PC-3 (cell line): ENCODE measurements around the gene CCNB2. TPM values are rescaled to one million over a fixed set of nuclear protein-coding genes. Genes with fewer than 3 reads are reported as not detected.

Experiments used
- ATAC-seq: fragments of 200-7000 bp; cut with Tn5 transposase; 2 replicates; pipeline ENCODE4 v1.9.1; 2020; ENCODE audit warnings: mild to moderate bottlenecking, moderate library complexity
- BruUV-seq: library from RNA; stranded (reverse); fragments of 400-500 nt; replicated peaks from 2 replicates; lab custom pipeline; 2021; lab: Mats Ljungman, UMichigan
- CTCF ChIA-PET: fragments of 300-600 bp; sonication (Branson Sonifier 250); formaldehyde crosslinking; loops from one replicate; lab custom pipeline; 2022; ENCODE audit warnings: antibody characterized with exemption; lab: Charles Lee
- POLR2A ChIA-PET: fragments of 300-600 bp; sonication (Branson Sonifier 250); formaldehyde crosslinking; loops from one replicate; lab custom pipeline; 2022; ENCODE audit warnings: antibody characterized with exemption; ENCODE audit not compliant: unreplicated experiment; lab: Charles Lee
- DNase-seq: peaks from one replicate; pipeline ENCODE4 v3.0.0-alpha.2; 2015
- H2AFZ ChIP-seq: fragments of 300-600 bp; sonication (generic); 2 replicates; pipeline ENCODE4 v1.6.0; 2016; ENCODE audit warnings: antibody characterized with exemption, low read length
- H3F3A ChIP-seq: fragments of 300-600 bp; sonication (generic); one replicate; pipeline ENCODE4 v1.6.0; 2017; ENCODE audit warnings: antibody characterized with exemption, low read length, control low read depth, mild to moderate bottlenecking; ENCODE audit not compliant: unreplicated experiment
- H3K27ac ChIP-seq: fragments of 300-600 bp; sonication (generic); 2 replicates; pipeline ENCODE4 v1.5.1; 2016; ENCODE audit warnings: mild to moderate bottlenecking, low read length
- H3K27me3 ChIP-seq: fragments of 300-600 bp; sonication (generic); 2 replicates; pipeline ENCODE4 v1.6.1; 2016; ENCODE audit warnings: low read length, mixed read lengths
- H3K36me3 ChIP-seq: fragments of 300-600 bp; sonication (generic); 2 replicates; pipeline ENCODE4 v1.6.1; 2016; ENCODE audit warnings: low read depth, mixed run types, low read length, mixed read lengths
- H3K4me1 ChIP-seq: fragments of 300-600 bp; sonication (generic); 2 replicates; pipeline ENCODE4 v1.5.1; 2016; ENCODE audit warnings: low read length; ENCODE audit not compliant: insufficient read depth
- H3K4me2 ChIP-seq: fragments of 300-600 bp; sonication (generic); 2 replicates; pipeline ENCODE4 v1.6.0; 2016; ENCODE audit warnings: low read length
- H3K4me3 ChIP-seq: fragments of 300-600 bp; sonication (generic); 2 replicates; pipeline ENCODE4 v1.5.1; 2016; ENCODE audit warnings: mild to moderate bottlenecking, low read length, mixed read lengths
- H3K79me2 ChIP-seq: fragments of 300-600 bp; sonication (generic); 2 replicates; pipeline ENCODE4 v1.6.1; 2017; ENCODE audit warnings: low read length, mixed read lengths
- H3K9ac ChIP-seq: fragments of 300-600 bp; sonication (generic); 2 replicates; pipeline ENCODE4 v1.6.0; 2016; ENCODE audit warnings: mild to moderate bottlenecking, low read length
- H3K9me2 ChIP-seq: fragments of 300-600 bp; sonication (generic); replicated peaks from 2 replicates; pipeline ENCODE4 v1.6.1; 2016; ENCODE audit warnings: mixed run types, low read length, mixed read lengths
- H3K9me3 ChIP-seq: fragments of 300-600 bp; sonication (generic); 2 replicates; pipeline ENCODE4 v1.6.1; 2016; ENCODE audit warnings: low read length, mixed read lengths
- H4K20me1 ChIP-seq: fragments of 300-600 bp; sonication (generic); 2 replicates; pipeline ENCODE4 v1.6.1; 2016; ENCODE audit warnings: low read length, mixed read lengths
- EZH2 ChIP-seq: fragments of 300-600 bp; sonication (generic); IDR thresholded peaks from one replicate; pipeline ENCODE4 v1.6.1; 2017; ENCODE audit warnings: antibody characterized with exemption, mild to moderate bottlenecking, low read length; ENCODE audit not compliant: unreplicated experiment
- EZH2phosphoT487 ChIP-seq: fragments of 300-600 bp; sonication (generic); IDR thresholded peaks from 2 replicates; pipeline ENCODE4 v1.6.1; 2018; ENCODE audit warnings: mild to moderate bottlenecking, antibody characterized with exemption, low read length, borderline replicate concordance
- intact Hi-C: fragments of 100-400 bp; cut with micrococcal nuclease; formaldehyde crosslinking; loops from 2 replicates; pipeline ENCODE4 v1.9.0; 2023
- total RNA-seq: library from RNA; depleted of rRNA; stranded (reverse); fragments of >200 nt; gene quantifications from 2 replicates; pipeline ENCODE4 v1.2.3, GENCODE V29; 2014
- TF ChIP-seq, protein P1 (sequence below): fragments of 300-600 bp; sonication (generic); conservative IDR thresholded peaks from 2 replicates; pipeline ENCODE4 v1.5.1; 2017; ENCODE audit warnings: antibody characterized with exemption, low read depth, mild to moderate bottlenecking, low read length

The CCNB2 gene
- total RNA-seq, 1 experiment from 2014 or later: 61.7 TPM

- no peak for ATAC-seq
- POLR2A ChIA-PET: no interaction called here
- CTCF ChIA-PET: interaction anchor here (0.6 kb wide), 1 partner anchor 442 kb away, joined by 3 read pairs; no protein-coding TSS in a partner anchor
Observed at GRCh38 chr15:59060348-59060747, 44.6 kb upstream of the CCNB2 start.

GRCh38 chr15:59063042-59063441 lies 41.9 kb upstream of the CCNB2 start:
- Histone ChIP-seq H3K27me3 (no peaks in the 10 kb centered on the region), H2AFZ (no peak overlapping the region), H3K9ac (no peak overlapping the region), H3K79me2 (no peaks in the 10 kb centered on the region), H3K9me2 (no peaks in the 10 kb centered on the region), H4K20me1 (no peaks in the 10 kb centered on the region), H3K4me3 (no peak overlapping the region), H3F3A (no peaks in the 10 kb centered on the region), H3K4me2 (no peak overlapping the region), H3K4me1 (no peaks in the 10 kb centered on the region), H3K36me3 (peaks cover 18% of the 10 kb centered on the region), H3K9me3 (no peaks in the 10 kb centered on the region), H3K27ac (no peak overlapping the region)
- no peak for ATAC-seq
- TF ChIP-seq EZH2: no peak
- TF ChIP-seq, protein P1, sequence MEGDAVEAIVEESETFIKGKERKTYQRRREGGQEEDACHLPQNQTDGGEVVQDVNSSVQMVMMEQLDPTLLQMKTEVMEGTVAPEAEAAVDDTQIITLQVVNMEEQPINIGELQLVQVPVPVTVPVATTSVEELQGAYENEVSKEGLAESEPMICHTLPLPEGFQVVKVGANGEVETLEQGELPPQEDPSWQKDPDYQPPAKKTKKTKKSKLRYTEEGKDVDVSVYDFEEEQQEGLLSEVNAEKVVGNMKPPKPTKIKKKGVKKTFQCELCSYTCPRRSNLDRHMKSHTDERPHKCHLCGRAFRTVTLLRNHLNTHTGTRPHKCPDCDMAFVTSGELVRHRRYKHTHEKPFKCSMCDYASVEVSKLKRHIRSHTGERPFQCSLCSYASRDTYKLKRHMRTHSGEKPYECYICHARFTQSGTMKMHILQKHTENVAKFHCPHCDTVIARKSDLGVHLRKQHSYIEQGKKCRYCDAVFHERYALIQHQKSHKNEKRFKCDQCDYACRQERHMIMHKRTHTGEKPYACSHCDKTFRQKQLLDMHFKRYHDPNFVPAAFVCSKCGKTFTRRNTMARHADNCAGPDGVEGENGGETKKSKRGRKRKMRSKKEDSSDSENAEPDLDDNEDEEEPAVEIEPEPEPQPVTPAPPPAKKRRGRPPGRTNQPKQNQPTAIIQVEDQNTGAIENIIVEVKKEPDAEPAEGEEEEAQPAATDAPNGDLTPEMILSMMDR: no peak
- TF ChIP-seq EZH2phosphoT487: no peak
- POLR2A ChIA-PET: no interaction called here
- BruUV-seq: no TSS peak
- no peak for DNase-seq
- intact Hi-C loops: no loop called here
- CTCF ChIA-PET: no interaction called here

More at GRCh38 chr15:59060348-59060747, 44.6 kb upstream of the CCNB2 start:
- Histone ChIP-seq H2AFZ (no peak overlapping the region), H3K4me2 (no peak overlapping the region), H3F3A (no peaks in the 10 kb centered on the region), H3K9me2 (no peaks in the 10 kb centered on the region), H3K4me1 (no peaks in the 10 kb centered on the region), H4K20me1 (no peaks in the 10 kb centered on the region), H3K36me3 (peaks cover 22% of the 10 kb centered on the region), H3K27ac (no peak overlapping the region), H3K9me3 (no peaks in the 10 kb centered on the region), H3K27me3 (no peaks in the 10 kb centered on the region), H3K79me2 (no peaks in the 10 kb centered on the region), H3K9ac (no peak overlapping the region), H3K4me3 (no peak overlapping the region)
- BruUV-seq: no TSS peak
- DNase-seq: no peak
- no peak for TF ChIP-seq EZH2phosphoT487
- intact Hi-C loops: no loop called here

DNA sequence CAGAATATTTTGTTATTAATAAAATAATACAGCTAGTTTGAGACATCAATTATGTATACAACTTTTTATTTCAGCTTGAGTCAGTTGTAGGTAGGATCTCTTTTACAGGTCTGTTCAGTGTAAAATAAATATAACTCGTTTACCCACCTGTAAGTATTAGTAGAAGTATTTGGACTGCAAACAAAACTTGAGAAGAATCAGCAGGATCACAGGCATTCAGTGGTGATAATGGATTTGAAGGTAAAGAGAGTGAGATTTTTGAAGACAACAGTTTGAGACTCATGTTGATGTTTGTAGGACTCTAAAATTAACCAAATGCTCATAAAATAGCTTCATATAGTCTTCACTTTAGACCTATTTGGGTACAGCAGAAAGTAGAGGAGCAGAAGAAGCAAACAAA lies 35.5 kb upstream of the CCNB2 start:
- no peaks in the 10 kb centered on the region for H3K79me2 ChIP-seq
- H3K4me2 ChIP-seq: no peak overlapping the region
- BruUV-seq: no TSS peak
- ChIA-PET POLR2A (no interaction called here), CTCF (no interaction called here)
- no peaks in the 10 kb centered on the region for H3F3A ChIP-seq
- no peak overlapping the region for H3K27ac ChIP-seq
- no peaks in the 10 kb centered on the region for H3K4me1 ChIP-seq
- TF ChIP-seq EZH2phosphoT487: no peak
- TF ChIP-seq, protein P1: no peak
- TF ChIP-seq EZH2: no peak
- H3K9ac ChIP-seq: no peak overlapping the region
- no peaks in the 10 kb centered on the region for H4K20me1 ChIP-seq
- intact Hi-C loops: no loop called here
- ATAC-seq (no peak), DNase-seq (no peak)
- H3K9me2 ChIP-seq: no peaks in the 10 kb centered on the region
- peaks cover 8% of the 10 kb centered on the region; the same call in 1 of the 2 replicates for H3K36me3 ChIP-seq
- H3K27me3 ChIP-seq: no peaks in the 10 kb centered on the region
- H3K4me3 ChIP-seq: no peak overlapping the region
- H3K9me3 ChIP-seq: no peaks in the 10 kb centered on the region
- no peak overlapping the region for H2AFZ ChIP-seq
